ENCODE measurements around the gene ZC3H18.

DNA sequence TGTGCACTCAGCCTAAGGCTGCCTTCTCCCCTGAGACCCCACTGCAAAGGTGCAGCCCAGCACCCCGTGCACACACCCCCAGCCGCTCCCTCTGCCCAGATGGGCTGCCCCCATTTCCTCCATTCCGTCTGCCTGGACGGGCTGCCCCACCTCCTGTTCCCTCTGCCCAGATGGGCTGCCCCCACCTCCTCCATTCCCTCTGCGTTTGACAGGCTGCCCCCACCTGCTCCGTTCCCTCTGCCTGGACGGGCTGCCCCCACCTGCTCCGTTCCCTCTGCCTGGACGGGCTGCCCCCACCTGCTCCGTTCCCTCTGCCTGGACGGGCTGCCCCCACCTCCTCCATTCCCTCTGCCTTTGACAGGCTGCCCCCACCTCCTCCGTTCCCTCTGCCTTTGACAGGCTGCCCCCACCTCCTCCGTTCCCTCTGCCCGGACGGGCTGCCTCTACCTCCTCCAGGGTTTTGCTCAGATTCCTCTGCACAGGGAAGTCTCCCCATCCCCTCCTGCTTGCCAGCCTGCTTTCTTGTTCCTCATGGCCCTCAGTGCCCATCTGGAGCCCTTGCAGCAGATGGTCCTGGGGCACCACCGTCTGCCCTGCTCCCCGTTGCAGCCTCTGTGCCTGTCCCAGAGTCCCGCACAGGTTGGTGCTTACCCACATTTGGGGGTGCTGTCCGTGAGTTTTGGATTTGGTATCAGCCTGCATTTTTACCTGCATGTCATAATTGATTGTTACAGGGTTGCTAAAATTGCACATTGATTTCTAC, 44.8 kb downstream of the ZC3H18 start:
- TF ChIP-seq, protein P1, sequence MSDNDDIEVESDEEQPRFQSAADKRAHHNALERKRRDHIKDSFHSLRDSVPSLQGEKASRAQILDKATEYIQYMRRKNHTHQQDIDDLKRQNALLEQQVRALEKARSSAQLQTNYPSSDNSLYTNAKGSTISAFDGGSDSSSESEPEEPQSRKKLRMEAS (IDR thresholded peaks at IDR 0.05), result no peak
- no peak for TF ChIP-seq CEBPB (IDR thresholded peaks at IDR 0.05)
- TF ChIP-seq TCF12 (IDR thresholded peaks at IDR 0.05; ENCODE audit: low read depth), result no peak
- no peak for TF ChIP-seq EP300 (IDR thresholded peaks at IDR 0.05; ENCODE audit: borderline replicate concordance)
- no peak for TF ChIP-seq YY1 (IDR thresholded peaks at IDR 0.05; ENCODE audit: low read depth)
